Left lung (tissue), 10 donors: ENCODE results near the gene DUSP28. TPM values are rescaled to one million over a fixed set of nuclear protein-coding genes. Genes with fewer than 3 reads are reported as not detected.

Experiments used
- ATAC-seq: fragments of 200-7000 bp; cut with Tn5 transposase; one replicate; pipeline ENCODE4 v1.9.1; 2020; ENCODE audit warnings: moderate library complexity
- DNase-seq, 4 donors: peaks; one replicate each; pipeline ENCODE4 v3.0.0-alpha.2; 2013 to 2020
- H3K27ac ChIP-seq, 2 donors: fragments of 200-600 bp; sonication (generic) in 1 of 2; one replicate each; pipeline versions ENCODE4 v1.5.0 to v1.8.0; 2020 to 2021
- H3K27me3 ChIP-seq, 2 donors: fragments of 200-600 bp; sonication (generic) in 1 of 2; one replicate each; pipeline versions ENCODE4 v1.5.0 to v1.8.0; 2020 to 2021
- H3K36me3 ChIP-seq, 2 donors: fragments of 200-600 bp; sonication (generic) in 1 of 2; one replicate each; pipeline versions ENCODE4 v1.5.0 to v1.8.0; 2020 to 2021
- H3K4me1 ChIP-seq, 2 donors: fragments of 200-600 bp; one replicate each; pipeline ENCODE4 v1.8.0; 2021
- H3K4me3 ChIP-seq, 2 donors: fragments of 200-600 bp; sonication (generic) in 1 of 2; one replicate each; pipeline versions ENCODE4 v1.5.0 to v1.8.0; 2020 to 2021; ENCODE audit warnings: mild to moderate bottlenecking in 1 of 2
- H3K9me3 ChIP-seq, 2 donors: fragments of 200-600 bp; sonication (generic) in 1 of 2; one replicate each; pipeline versions ENCODE4 v1.5.0 to v1.8.0; 2020 to 2021
- intact Hi-C, 2 donors: fragments of 100-400 bp; cut with DNase I; formaldehyde crosslinking; loops; one replicate each; pipeline versions ENCODE4 v1.11.2 to v1.14.2; 2022
- polyA plus RNA-seq, 6 donors: library from polyadenylated mRNA; unstranded; fragments of 120-200 nt; gene quantifications; one replicate each; pipeline ENCODE4 v1.2.1, GENCODE V29; 2013; ENCODE audit not compliant: insufficient read length in 6 of 6
- total RNA-seq, 2 donors: library from RNA; stranded (reverse); fragmentation: NEBNext Ultra II Directional; extraction: Animal tissue kit (Norgen Biotek cat#: 25700); gene quantifications; one replicate each; pipeline ENCODE4 v1.2.1, GENCODE V29; 2021
- TF ChIP-seq, protein P1 (sequence below), 2 donors: fragments of 200-600 bp; sonication (generic) in 1 of 2; IDR thresholded peaks; one replicate each; pipeline versions ENCODE4 v1.5.0 to v1.8.0; 2021; ENCODE audit warnings: antibody characterized with exemption in 2 of 2
- donor health status: DM: no; HTN: yes; CAD: no.
- donor health status: DM: no; HTN: no; CAD: no.

The DUSP28 gene
- total and polyA plus RNA-seq, 8 donors = 2.4 to 7.6 (median 5.5) TPM

DNA sequence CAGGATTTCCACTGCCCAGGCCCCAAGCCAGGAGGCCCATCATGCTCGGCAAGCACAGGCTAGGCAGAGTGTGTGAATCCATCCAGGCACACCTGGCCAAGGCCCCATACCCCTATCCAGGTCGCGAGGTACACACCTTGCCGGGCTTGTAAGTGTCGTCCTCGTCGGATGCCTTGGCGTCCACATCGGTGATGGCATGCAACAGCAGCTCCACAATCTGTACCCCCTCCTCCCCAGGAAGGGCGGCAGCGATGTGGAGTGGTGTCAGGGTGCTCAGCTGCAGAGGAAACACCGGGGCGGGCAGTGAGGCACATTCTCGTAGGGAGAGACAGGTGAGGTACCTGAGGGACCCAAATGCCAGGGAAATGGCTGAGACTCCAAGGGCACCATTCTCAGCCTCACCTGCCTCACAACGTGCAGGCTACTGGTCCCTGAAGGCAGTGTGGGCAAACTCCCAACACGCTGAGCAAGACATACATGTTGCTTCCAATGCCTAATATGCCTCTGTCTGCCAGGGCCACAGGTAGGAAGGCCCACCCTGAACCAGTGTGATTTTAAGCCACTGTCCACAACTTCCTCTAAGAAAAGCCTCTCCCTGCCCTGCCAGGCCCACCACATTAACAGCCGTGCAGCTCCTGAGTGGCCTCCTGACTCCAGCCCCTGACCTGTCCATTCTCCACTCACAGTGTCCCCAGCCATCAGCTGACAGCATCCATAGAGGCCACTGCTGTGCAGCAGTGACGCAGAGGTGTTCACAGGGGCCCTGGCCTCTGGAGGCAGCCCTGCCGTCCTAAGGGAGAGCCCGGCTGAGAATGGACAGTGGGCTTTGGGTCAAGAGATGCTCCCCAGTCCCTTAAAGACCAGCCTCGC, 47.3 kb upstream of the DUSP28 start:
- intact Hi-C loops = no loop called here

DNA sequence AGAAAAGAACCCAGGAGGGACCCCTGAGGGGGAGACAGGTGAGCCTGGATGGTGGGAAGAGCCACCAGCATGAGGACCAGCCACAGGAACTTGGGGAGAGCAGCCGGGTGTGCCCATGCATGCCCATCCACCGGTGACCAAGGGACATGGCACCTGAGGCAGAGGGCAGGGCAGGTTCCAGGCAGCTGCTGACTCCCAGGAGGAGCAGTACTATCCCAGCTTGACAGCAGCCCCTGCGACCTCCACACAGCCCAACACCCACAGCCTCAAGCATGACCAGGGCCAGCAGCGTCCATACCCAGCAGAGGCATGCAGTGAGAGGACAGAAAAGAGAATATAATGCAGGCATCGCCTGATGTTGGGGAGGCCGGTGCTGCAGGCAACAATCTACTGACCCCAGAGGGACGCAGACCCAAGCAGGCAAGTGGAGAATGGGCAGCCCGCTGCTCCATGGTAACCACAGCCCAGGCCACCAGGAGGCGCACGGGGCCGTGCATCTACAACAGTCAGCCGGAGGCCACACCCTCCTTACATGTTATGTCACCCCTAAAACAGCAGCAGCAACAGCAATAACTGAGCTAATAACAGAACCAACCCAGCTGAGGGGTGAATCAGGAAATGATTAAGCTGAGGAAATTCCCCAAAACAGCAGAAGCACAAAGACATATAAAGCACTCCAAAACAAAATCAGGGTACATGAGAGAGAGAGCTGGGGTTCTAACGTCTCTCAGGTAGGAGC, 46.4 kb upstream of the DUSP28 start:
- H3K27ac ChIP-seq = no peak overlapping the region
- intact Hi-C loops = no loop called here
- peaks cover 0 to 11% of the 10 kb centered on the region in 2 donors for H3K4me1 ChIP-seq
- H3K36me3 ChIP-seq = peaks cover 0 to 17% of the 10 kb centered on the region in 2 donors
- peak; percentile 28 to 97 (median 78) for DNase-seq
- TF ChIP-seq, protein P1, sequence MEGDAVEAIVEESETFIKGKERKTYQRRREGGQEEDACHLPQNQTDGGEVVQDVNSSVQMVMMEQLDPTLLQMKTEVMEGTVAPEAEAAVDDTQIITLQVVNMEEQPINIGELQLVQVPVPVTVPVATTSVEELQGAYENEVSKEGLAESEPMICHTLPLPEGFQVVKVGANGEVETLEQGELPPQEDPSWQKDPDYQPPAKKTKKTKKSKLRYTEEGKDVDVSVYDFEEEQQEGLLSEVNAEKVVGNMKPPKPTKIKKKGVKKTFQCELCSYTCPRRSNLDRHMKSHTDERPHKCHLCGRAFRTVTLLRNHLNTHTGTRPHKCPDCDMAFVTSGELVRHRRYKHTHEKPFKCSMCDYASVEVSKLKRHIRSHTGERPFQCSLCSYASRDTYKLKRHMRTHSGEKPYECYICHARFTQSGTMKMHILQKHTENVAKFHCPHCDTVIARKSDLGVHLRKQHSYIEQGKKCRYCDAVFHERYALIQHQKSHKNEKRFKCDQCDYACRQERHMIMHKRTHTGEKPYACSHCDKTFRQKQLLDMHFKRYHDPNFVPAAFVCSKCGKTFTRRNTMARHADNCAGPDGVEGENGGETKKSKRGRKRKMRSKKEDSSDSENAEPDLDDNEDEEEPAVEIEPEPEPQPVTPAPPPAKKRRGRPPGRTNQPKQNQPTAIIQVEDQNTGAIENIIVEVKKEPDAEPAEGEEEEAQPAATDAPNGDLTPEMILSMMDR (IDR thresholded peaks at IDR 0.05) = peak; percentile 76 to 94
- peak; percentile 99 for ATAC-seq
- no peaks in the 10 kb centered on the region for H3K9me3 ChIP-seq
- no peaks in the 10 kb centered on the region for H3K27me3 ChIP-seq
- H3K4me3 ChIP-seq = no peak overlapping the region

More for the DNA sequence above, 47.3 kb upstream of the DUSP28 start:
- H3K27me3 ChIP-seq = no peaks in the 10 kb centered on the region
- H3K27ac ChIP-seq = no peak overlapping the region
- ATAC-seq (no peak), DNase-seq (peak in 1 of 4 donors; percentile 66)
- peaks cover 0 to 17% of the 10 kb centered on the region in 2 donors for H3K36me3 ChIP-seq
- TF ChIP-seq, protein P1 (IDR thresholded peaks at IDR 0.05) = no peak
- H3K9me3 ChIP-seq = no peaks in the 10 kb centered on the region
- peaks cover 0 to 11% of the 10 kb centered on the region in 2 donors for H3K4me1 ChIP-seq
- no peak overlapping the region for H3K4me3 ChIP-seq

DNA sequence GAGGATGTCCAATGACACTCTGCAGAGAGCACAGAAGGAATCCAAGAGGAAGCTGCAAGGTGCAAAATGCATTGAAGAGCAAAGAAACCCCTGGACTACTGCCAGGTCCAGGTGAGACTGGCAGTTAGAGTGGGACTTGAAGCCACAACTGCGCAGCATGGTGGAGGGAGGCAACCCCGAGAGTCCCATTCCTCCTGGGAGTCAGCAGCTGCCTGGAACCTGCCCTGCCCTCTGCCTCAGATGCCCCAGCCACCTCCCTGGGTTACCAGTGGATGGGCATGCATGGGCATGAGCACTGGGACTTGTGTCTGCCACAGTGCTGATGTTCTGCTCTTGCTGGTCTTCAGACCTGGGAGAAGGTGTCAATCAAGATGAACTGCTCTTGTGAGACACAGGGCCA, 45.5 kb upstream of the DUSP28 start:
- Histone ChIP-seq H3K27ac (no peak overlapping the region), H3K27me3 (peaks cover 0 to 5% of the 10 kb centered on the region in 2 donors), H3K36me3 (peaks cover 0 to 17% of the 10 kb centered on the region in 2 donors), H3K4me3 (no peak overlapping the region), H3K9me3 (no peaks in the 10 kb centered on the region), H3K4me1 (peaks cover 0 to 15% of the 10 kb centered on the region in 2 donors)
- intact Hi-C loops = no loop called here
- no peak for ATAC-seq
- no peak for DNase-seq
- TF ChIP-seq, protein P1 (IDR thresholded peaks at IDR 0.05) = no peak

DNA sequence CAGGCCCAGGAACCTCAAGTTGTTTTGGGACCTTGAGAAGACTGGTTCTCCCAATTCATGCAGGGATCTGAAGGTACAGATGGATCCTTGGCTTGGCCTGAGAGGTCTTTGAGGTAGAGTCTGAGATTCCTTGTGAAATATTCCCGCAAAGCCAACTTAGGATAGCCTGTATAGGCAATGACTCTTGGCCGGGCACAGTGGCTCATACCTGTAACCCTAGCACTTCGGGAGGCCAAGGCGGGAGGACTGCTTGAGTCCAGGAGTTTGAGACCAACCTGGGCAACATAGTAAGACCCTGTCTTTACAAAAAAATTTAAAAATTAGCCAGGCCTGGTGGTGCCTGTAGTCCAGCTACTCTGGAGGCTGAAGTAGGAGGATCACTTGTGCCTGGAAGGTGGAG, 42.8 kb upstream of the DUSP28 start:
- DNase-seq = no peak
- Histone ChIP-seq H3K36me3 (peaks cover 0 to 11% of the 10 kb centered on the region in 2 donors), H3K4me3 (no peak overlapping the region), H3K27me3 (peaks cover 0 to 20% of the 10 kb centered on the region in 2 donors), H3K9me3 (peaks cover 0 to 4% of the 10 kb centered on the region in 2 donors), H3K4me1 (peaks cover 0 to 23% of the 10 kb centered on the region in 2 donors), H3K27ac (no peak overlapping the region)
- intact Hi-C loops = no loop called here
- ATAC-seq = no peak
- TF ChIP-seq, protein P1 (IDR thresholded peaks at IDR 0.05) = no peak

DNA sequence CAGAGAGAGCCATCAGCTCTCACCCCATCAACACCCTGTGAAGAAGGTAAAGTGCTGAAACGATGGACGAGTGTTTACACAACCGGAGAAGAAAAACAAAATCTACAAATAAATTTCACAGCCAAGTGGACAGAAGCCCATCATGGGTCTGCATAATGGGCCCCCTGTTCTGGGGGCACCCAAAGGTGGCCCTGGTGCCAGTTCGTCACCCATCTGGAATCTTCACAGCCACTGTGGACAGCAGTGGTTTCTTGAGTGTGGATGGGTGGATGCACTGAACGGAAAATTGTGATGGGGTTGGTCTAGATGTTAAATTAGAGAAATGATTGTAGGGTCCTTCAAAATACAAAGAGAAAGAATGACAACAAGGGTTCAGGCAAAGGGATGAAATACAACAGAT, 41.2 kb upstream of the DUSP28 start:
- intact Hi-C loops = no loop called here
- ATAC-seq = no peak
- H3K27me3 ChIP-seq = peaks cover 0 to 20% of the 10 kb centered on the region in 2 donors
- DNase-seq = no peak
- peaks cover 0 to 13% of the 10 kb centered on the region in 2 donors for H3K9me3 ChIP-seq
- peaks cover 0 to 23% of the 10 kb centered on the region in 2 donors for H3K36me3 ChIP-seq
- TF ChIP-seq, protein P1 (IDR thresholded peaks at IDR 0.05) = no peak
- H3K4me3 ChIP-seq = no peak overlapping the region
- H3K4me1 ChIP-seq = peaks cover 0 to 19% of the 10 kb centered on the region in 2 donors
- no peak overlapping the region for H3K27ac ChIP-seq
